Naive thymus-derived CD8-positive, alpha-beta T cell (primary cell): Measurements from ENCODE around the gene OR10A7. TPM values are rescaled to one million over a fixed set of nuclear protein-coding genes. Genes with fewer than 3 reads are reported as not detected.
"Not testable (repeated sequence)": the region's sequence is repeated elsewhere in the genome, so short reads cannot be mapped to it uniquely, and the experiment has no call there.

Experiments used
- ATAC-seq, 2 donors: fragments of 150-1000 bp; cut with Tn5 transposase in 1 of 2; sonication (Bioruptor Pico), chemical (Tn5 transposase) in 1 of 2; 1 replicate in 1 of 2; 2 replicates in 1 of 2; pipeline ENCODE4 v1.10.0; 2021; ENCODE audit warnings: mild to moderate bottlenecking in 2 of 2, moderate library complexity in 2 of 2
- POLR2A ChIA-PET: fragments of 350-600 bp; sonication (Branson Sonifier 250); formaldehyde crosslinking; loops from one replicate; lab custom pipeline; 2021; ENCODE audit warnings: antibody characterized with exemption; lab: Charles Lee
- DNase-seq, 10 donors: peaks; one replicate each; pipeline versions ENCODE4 v3.0.0 to v3.0.0-alpha.2; 2020 to 2022
- H3K27ac Mint-ChIP-seq, 10 donors: one replicate each; pipeline ENCODE4 v1.8.0; 2020 to 2022; ENCODE audit warnings: mild to moderate bottlenecking in 10 of 10, mixed read lengths in 10 of 10, moderate library complexity in 4 of 10, inconsistent platforms in 1 of 10
- H3K27me3 Mint-ChIP-seq, 5 donors: one replicate each; pipeline ENCODE4 v1.8.0; 2021 to 2022; ENCODE audit warnings: mixed read lengths in 5 of 5
- H3K36me3 Mint-ChIP-seq, 3 donors: one replicate each; pipeline ENCODE4 v1.8.0; 2020 to 2022; ENCODE audit warnings: mixed read lengths in 3 of 3, mild to moderate bottlenecking in 2 of 3, inconsistent platforms in 1 of 3
- H3K4me1 Mint-ChIP-seq, 4 donors: one replicate each; pipeline ENCODE4 v1.8.0; 2021 to 2022; ENCODE audit warnings: mixed read lengths in 4 of 4
- H3K4me3 Mint-ChIP-seq, 10 donors: one replicate each; pipeline ENCODE4 v1.8.0; 2020 to 2022; ENCODE audit warnings: mild to moderate bottlenecking in 10 of 10, mixed read lengths in 10 of 10, moderate library complexity in 6 of 10, inconsistent platforms in 1 of 10
- H3K9me3 Mint-ChIP-seq, 9 donors: one replicate each; pipeline ENCODE4 v1.8.0; 2020 to 2022; ENCODE audit warnings: mixed read lengths in 9 of 9, mild to moderate bottlenecking in 3 of 9, inconsistent platforms in 1 of 9, moderate library complexity in 1 of 9
- polyA plus RNA-seq, 3 donors: library from polyadenylated mRNA; unstranded; fragments of 300-500 nt; fragmentation: Illumina TruSeq; gene quantifications; one replicate each; pipeline ENCODE4 v1.2.3, GENCODE V29; 2021
- total RNA-seq, 8 experiments: library from RNA in 2 of 8; stranded (reverse) in 2 of 8; gene quantifications; one replicate each; pipeline ENCODE4 v1.2.3 and lab custom pipeline; 2021 to 2026

Gene OR10A7
- total RNA-seq, result not detected
- polyA plus RNA-seq, result not detected
- 0 reads per million in 6 experiments for total RNA-seq (lab: John Stamatoyannopoulos, UW)

- POLR2A ChIA-PET, result no interaction called here
- ATAC-seq (no peak), DNase-seq (no peak)
- Mint-ChIP-seq H3K4me1 (no peaks in the 10 kb centered on the region), H3K27me3 (peaks cover 8 to 27% (median 20%) of the 10 kb centered on the region in 5 donors), H3K36me3 (peaks cover 0 to 5% (median 0%) of the 10 kb centered on the region in 3 donors), H3K9me3 (peaks cover 0 to 5% (median 0%) of the 10 kb centered on the region in 9 donors), H3K27ac (no peak within 1 kb of the TSS), H3K4me3 (no peak within 1 kb of the TSS)
These were observed at the start of gene OR10A7 for GRCh38 chr12:55220725-55221124. TSS of gene OR10A7 (plus strand) at chr12:55221025. CDS start at chr12:55221025, 0 bp downstream.

GRCh38 chr12:55171445-55171844, 49.4 kb upstream of the OR10A7 start:
- Mint-ChIP-seq H3K4me3 (no peak overlapping the region), H3K9me3 (peaks cover 0 to 2% (median 0%) of the 10 kb centered on the region in 9 donors), H3K27me3 (peaks cover 2 to 24% (median 12%) of the 10 kb centered on the region in 5 donors), H3K27ac (no peak overlapping the region), H3K36me3 (no peaks in the 10 kb centered on the region), H3K4me1 (no peaks in the 10 kb centered on the region)
- POLR2A ChIA-PET, result no interaction called here
- ATAC-seq (no peak), DNase-seq (no peak)

- H3K36me3 Mint-ChIP-seq, DNase-seq, H3K4me3 Mint-ChIP-seq, ATAC-seq, H3K27ac Mint-ChIP-seq, POLR2A ChIA-PET, H3K9me3 Mint-ChIP-seq, H3K4me1 Mint-ChIP-seq: not testable (repeated sequence)
- peaks cover 2 to 27% (median 12%) of the 10 kb centered on the region in 5 donors for H3K27me3 Mint-ChIP-seq
These were observed 49.0 kb upstream of the OR10A7 start for GRCh38 chr12:55171846-55172245.

- POLR2A ChIA-PET, result no interaction called here
- Mint-ChIP-seq H3K27me3 (peaks cover 4 to 28% (median 10%) of the 10 kb centered on the region in 5 donors), H3K4me3 (peak overlapping the region in 1 of 10 donors; percentile 36), H3K27ac (no peak overlapping the region), H3K36me3 (peaks cover 0 to 1% (median 0%) of the 10 kb centered on the region in 3 donors), H3K4me1 (no peaks in the 10 kb centered on the region), H3K9me3 (peaks cover 0 to 4% (median 0%) of the 10 kb centered on the region in 9 donors)
- DNase-seq (no peak), ATAC-seq (no peak)
These were observed 48.1 kb upstream of the OR10A7 start for GRCh38 chr12:55172686-55173085.

GRCh38 chr12:55173456-55173855, 47.4 kb upstream of the OR10A7 start:
- no peak for ATAC-seq
- DNase-seq, result no peak
- Mint-ChIP-seq H3K27ac (no peak overlapping the region), H3K4me3 (no peak overlapping the region), H3K36me3 (peaks cover 0 to 9% (median 0%) of the 10 kb centered on the region in 3 donors), H3K4me1 (no peaks in the 10 kb centered on the region), H3K27me3 (peaks cover 7 to 35% (median 18%) of the 10 kb centered on the region in 5 donors), H3K9me3 (peaks cover 0 to 11% (median 2%) of the 10 kb centered on the region in 9 donors)
- POLR2A ChIA-PET, result no interaction called here

GRCh38 chr12:55188573-55188972, 32.3 kb upstream of the OR10A7 start:
- Mint-ChIP-seq H3K27me3 (peaks cover 21 to 44% (median 23%) of the 10 kb centered on the region in 5 donors), H3K9me3 (peaks cover 0 to 3% (median 0%) of the 10 kb centered on the region in 9 donors), H3K4me1 (no peaks in the 10 kb centered on the region), H3K4me3 (no peak overlapping the region), H3K36me3 (peaks cover 0 to 2% (median 0%) of the 10 kb centered on the region in 3 donors), H3K27ac (no peak overlapping the region)
- ATAC-seq, result no peak
- no peak for DNase-seq
- POLR2A ChIA-PET, result no interaction called here

GRCh38 chr12:55188974-55189556, 31.8 kb upstream of the OR10A7 start:
- peaks cover 0 to 3% (median 0%) of the 10 kb centered on the region in 9 donors for H3K9me3 Mint-ChIP-seq
- peaks cover 0 to 2% (median 0%) of the 10 kb centered on the region in 3 donors for H3K36me3 Mint-ChIP-seq
- ATAC-seq, result peak; percentile 77 to 79
- H3K4me1 Mint-ChIP-seq, result no peaks in the 10 kb centered on the region
- POLR2A ChIA-PET, result no interaction called here
- H3K27ac Mint-ChIP-seq, result no peak overlapping the region
- H3K4me3 Mint-ChIP-seq, result no peak overlapping the region
- peaks cover 23 to 49% (median 25%) of the 10 kb centered on the region in 5 donors for H3K27me3 Mint-ChIP-seq
- DNase-seq, result peak in 8 of 10 donors; percentile 26 to 68 (median 58)

GRCh38 chr12:55194382-55194781, 26.4 kb upstream of the OR10A7 start:
- Mint-ChIP-seq H3K4me3 (no peak overlapping the region), H3K27me3 (peaks cover 30 to 69% (median 40%) of the 10 kb centered on the region in 5 donors), H3K9me3 (peaks cover 0 to 3% (median 0%) of the 10 kb centered on the region in 9 donors), H3K4me1 (no peaks in the 10 kb centered on the region), H3K27ac (no peak overlapping the region), H3K36me3 (peaks cover 0 to 2% (median 0%) of the 10 kb centered on the region in 3 donors)
- no peak for DNase-seq
- no peak for ATAC-seq
- POLR2A ChIA-PET, result no interaction called here

GRCh38 chr12:55226523-55226922, 5.7 kb downstream of the OR10A7 start:
- POLR2A ChIA-PET, result no interaction called here
- no peak for DNase-seq
- H3K27me3 Mint-ChIP-seq, result peaks cover 19 to 46% (median 24%) of the 10 kb centered on the region in 5 donors
- no peak for ATAC-seq
- H3K9me3 Mint-ChIP-seq, result peaks cover 0 to 5% (median 0%) of the 10 kb centered on the region in 9 donors
- peaks cover 0 to 5% (median 0%) of the 10 kb centered on the region in 3 donors for H3K36me3 Mint-ChIP-seq
- H3K27ac Mint-ChIP-seq, result no peak overlapping the region
- H3K4me1 Mint-ChIP-seq, result no peaks in the 10 kb centered on the region
- no peak overlapping the region for H3K4me3 Mint-ChIP-seq

GRCh38 chr12:55227643-55228042, 6.8 kb downstream of the OR10A7 start:
- Mint-ChIP-seq H3K4me1 (no peaks in the 10 kb centered on the region), H3K4me3 (no peak overlapping the region), H3K36me3 (peaks cover 0 to 5% (median 0%) of the 10 kb centered on the region in 3 donors), H3K9me3 (peaks cover 0 to 5% (median 0%) of the 10 kb centered on the region in 9 donors), H3K27me3 (peaks cover 15 to 46% (median 23%) of the 10 kb centered on the region in 5 donors), H3K27ac (no peak overlapping the region)
- DNase-seq (no peak), ATAC-seq (no peak)
- POLR2A ChIA-PET, result no interaction called here

GRCh38 chr12:55244309-55244708, 23.5 kb downstream of the OR10A7 start, which contains the start of gene OR6C74:
TSS of gene OR6C74 (plus strand) at chr12:55244609. CDS start at chr12:55247288, 2,679 bp downstream.
- Mint-ChIP-seq H3K27ac (no peak within 1 kb of the TSS), H3K27me3 (peaks cover 10 to 53% (median 24%) of the 10 kb centered on the region in 5 donors), H3K36me3 (no peaks in the 10 kb centered on the region), H3K4me1 (no peaks in the 10 kb centered on the region), H3K4me3 (no peak within 1 kb of the TSS), H3K9me3 (no peaks in the 10 kb centered on the region)
- DNase-seq (no peak), ATAC-seq (no peak)
- POLR2A ChIA-PET, result no interaction called here

- Mint-ChIP-seq H3K27ac (no peak overlapping the region), H3K36me3 (no peaks in the 10 kb centered on the region), H3K9me3 (no peaks in the 10 kb centered on the region), H3K27me3 (peaks cover 9 to 54% (median 26%) of the 10 kb centered on the region in 5 donors), H3K4me1 (no peaks in the 10 kb centered on the region), H3K4me3 (no peak overlapping the region)
- POLR2A ChIA-PET, result no interaction called here
- DNase-seq, result no peak
- ATAC-seq, result no peak
These were observed 25.3 kb downstream of the OR10A7 start for GRCh38 chr12:55246159-55246558.

GRCh38 chr12:55250944-55251343, 30.1 kb downstream of the OR10A7 start:
- H3K27me3 Mint-ChIP-seq, result peaks cover 6 to 57% (median 16%) of the 10 kb centered on the region in 5 donors
- DNase-seq (no peak), ATAC-seq (no peak)
- H3K9me3 Mint-ChIP-seq, result no peaks in the 10 kb centered on the region
- no peak overlapping the region for H3K4me3 Mint-ChIP-seq
- no peak overlapping the region for H3K27ac Mint-ChIP-seq
- POLR2A ChIA-PET, result no interaction called here
- H3K36me3 Mint-ChIP-seq, result no peaks in the 10 kb centered on the region
- H3K4me1 Mint-ChIP-seq, result no peaks in the 10 kb centered on the region
